SK-N-MC (cell line): ENCODE data around the gene RNF212B.
"Not testable (repeated sequence)": the region's sequence is repeated elsewhere in the genome, so short reads cannot be mapped to it uniquely, and the experiment has no call there.

ENCODE experiments used
- EZH2 ChIP-seq: fragments of 200-600 bp; sonication (generic); IDR thresholded peaks from one replicate; pipeline ENCODE4 v1.6.1; 2017; ENCODE audit warnings: antibody characterized with exemption
- POLR2AphosphoS5 ChIP-seq: IDR thresholded peaks from 2 replicates; pipeline ENCODE4 v1.6.1; 2012; ENCODE audit warnings: mild to moderate bottlenecking, low read depth, low read length, borderline replicate concordance

DNA sequence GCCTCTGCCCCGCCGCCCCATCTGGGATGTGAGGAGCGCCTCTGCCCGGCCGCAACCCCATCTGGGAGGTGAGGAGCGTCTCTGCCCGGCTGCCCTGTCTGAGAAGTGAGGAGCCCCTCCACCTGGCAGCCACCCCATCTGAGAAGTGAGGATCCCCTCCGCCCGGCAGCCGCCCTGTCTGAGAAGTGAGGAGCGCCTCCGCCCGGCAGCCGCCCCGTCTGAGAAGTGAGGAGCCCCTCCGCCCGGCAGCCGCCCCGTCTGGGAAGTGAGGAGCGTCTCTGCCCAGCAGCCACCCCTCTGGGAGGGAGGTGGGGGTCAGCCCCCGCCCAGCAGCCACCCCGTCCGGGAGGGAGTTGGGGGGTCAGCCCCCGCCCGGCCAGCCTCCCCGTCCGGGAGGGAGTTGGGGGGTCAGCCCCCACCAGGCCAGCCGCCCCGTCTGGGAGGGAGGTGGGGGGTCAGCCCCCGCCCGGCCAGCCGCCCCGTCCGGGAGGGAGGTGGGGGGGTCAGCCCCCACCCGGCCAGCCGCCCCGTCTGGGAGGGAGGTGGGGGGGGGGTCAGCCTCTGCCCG is 5.4 kb upstream of the RNF212B start:
- TF ChIP-seq EZH2, POLR2AphosphoS5: not testable (repeated sequence)
